HCT116 (cell line): Measurements from ENCODE around the gene NLN.

Experiments used
- EZH2phosphoT487 ChIP-seq: fragments of 200-600 bp; IDR thresholded peaks from 2 replicates; pipeline ENCODE4 v1.6.1; 2018; ENCODE audit warnings: antibody characterized with exemption, borderline replicate concordance
- JUND ChIP-seq: IDR thresholded peaks from 2 replicates; pipeline ENCODE4 v1.6.1; 2012
- POLR2A ChIP-seq: IDR thresholded peaks from 2 replicates; pipeline ENCODE4 v1.7.0; 2011; ENCODE audit warnings: borderline replicate concordance; ENCODE audit not compliant: insufficient read depth, insufficient read length; ENCODE audit errors: extremely low read depth
- POLR2AphosphoS5 ChIP-seq: IDR thresholded peaks from 2 replicates; pipeline ENCODE4 v1.6.1; 2011; ENCODE audit warnings: mild to moderate bottlenecking, low read depth, low read length, moderate library complexity
- SIN3A ChIP-seq: IDR thresholded peaks from 2 replicates; pipeline ENCODE4 v1.6.1; 2012; ENCODE audit warnings: low read depth
- TF ChIP-seq, protein P1 (sequence below), 3 experiments: fragments of 200-600 bp in 1 of 3; sonication (generic) in 1 of 3; IDR thresholded peaks in 2 of 3; conservative IDR thresholded peaks in 1 of 3; 2 replicates each; pipeline ENCODE4 v1.5.1; 2012 to 2017; ENCODE audit warnings: low read depth in 2 of 3, low read length in 2 of 3, antibody characterized with exemption in 1 of 3, borderline replicate concordance in 1 of 3, control low read depth in 1 of 3, mild to moderate bottlenecking in 1 of 3, mixed read lengths in 1 of 3, mixed run types in 1 of 3, moderate library complexity in 1 of 3; ENCODE audit not compliant: insufficient read depth in 1 of 3
- TF ChIP-seq, protein P2 (sequence below): IDR thresholded peaks from 2 replicates; pipeline ENCODE4 v1.6.1; 2012; ENCODE audit warnings: low read depth
- TF ChIP-seq, protein P3 (sequence below): IDR thresholded peaks from 2 replicates; pipeline ENCODE4 v1.6.1; 2012

DNA sequence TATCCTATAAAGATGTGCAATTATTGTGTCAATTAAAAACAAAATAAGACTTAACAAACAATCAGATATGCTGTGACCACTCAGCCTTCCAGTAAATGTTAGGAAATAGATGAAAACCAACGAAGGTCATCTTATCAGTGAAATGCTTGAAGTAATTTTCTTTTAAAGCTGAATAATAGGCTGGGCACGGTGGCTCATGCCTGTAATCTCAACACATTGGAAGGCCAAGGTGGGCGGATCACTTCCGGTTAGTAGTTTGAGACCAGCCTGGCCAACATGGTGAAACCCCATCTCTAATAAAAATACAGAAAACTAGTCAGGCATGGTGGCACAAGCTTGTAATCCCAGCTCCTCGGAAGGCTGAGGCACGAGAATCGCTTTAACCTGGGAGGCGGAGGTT, 31.2 kb downstream of the NLN start:
- TF ChIP-seq, protein P1, sequence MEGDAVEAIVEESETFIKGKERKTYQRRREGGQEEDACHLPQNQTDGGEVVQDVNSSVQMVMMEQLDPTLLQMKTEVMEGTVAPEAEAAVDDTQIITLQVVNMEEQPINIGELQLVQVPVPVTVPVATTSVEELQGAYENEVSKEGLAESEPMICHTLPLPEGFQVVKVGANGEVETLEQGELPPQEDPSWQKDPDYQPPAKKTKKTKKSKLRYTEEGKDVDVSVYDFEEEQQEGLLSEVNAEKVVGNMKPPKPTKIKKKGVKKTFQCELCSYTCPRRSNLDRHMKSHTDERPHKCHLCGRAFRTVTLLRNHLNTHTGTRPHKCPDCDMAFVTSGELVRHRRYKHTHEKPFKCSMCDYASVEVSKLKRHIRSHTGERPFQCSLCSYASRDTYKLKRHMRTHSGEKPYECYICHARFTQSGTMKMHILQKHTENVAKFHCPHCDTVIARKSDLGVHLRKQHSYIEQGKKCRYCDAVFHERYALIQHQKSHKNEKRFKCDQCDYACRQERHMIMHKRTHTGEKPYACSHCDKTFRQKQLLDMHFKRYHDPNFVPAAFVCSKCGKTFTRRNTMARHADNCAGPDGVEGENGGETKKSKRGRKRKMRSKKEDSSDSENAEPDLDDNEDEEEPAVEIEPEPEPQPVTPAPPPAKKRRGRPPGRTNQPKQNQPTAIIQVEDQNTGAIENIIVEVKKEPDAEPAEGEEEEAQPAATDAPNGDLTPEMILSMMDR (IDR thresholded peaks at IDR 0.05 in 2 of 3, conservative IDR thresholded peaks at IDR 0.05 in 1 of 3; ENCODE audit: borderline replicate concordance in 1 of 3, insufficient read depth in 1 of 3, low read depth in 2 of 3, low read length in 2 of 3) = no peak
- TF ChIP-seq, protein P2, sequence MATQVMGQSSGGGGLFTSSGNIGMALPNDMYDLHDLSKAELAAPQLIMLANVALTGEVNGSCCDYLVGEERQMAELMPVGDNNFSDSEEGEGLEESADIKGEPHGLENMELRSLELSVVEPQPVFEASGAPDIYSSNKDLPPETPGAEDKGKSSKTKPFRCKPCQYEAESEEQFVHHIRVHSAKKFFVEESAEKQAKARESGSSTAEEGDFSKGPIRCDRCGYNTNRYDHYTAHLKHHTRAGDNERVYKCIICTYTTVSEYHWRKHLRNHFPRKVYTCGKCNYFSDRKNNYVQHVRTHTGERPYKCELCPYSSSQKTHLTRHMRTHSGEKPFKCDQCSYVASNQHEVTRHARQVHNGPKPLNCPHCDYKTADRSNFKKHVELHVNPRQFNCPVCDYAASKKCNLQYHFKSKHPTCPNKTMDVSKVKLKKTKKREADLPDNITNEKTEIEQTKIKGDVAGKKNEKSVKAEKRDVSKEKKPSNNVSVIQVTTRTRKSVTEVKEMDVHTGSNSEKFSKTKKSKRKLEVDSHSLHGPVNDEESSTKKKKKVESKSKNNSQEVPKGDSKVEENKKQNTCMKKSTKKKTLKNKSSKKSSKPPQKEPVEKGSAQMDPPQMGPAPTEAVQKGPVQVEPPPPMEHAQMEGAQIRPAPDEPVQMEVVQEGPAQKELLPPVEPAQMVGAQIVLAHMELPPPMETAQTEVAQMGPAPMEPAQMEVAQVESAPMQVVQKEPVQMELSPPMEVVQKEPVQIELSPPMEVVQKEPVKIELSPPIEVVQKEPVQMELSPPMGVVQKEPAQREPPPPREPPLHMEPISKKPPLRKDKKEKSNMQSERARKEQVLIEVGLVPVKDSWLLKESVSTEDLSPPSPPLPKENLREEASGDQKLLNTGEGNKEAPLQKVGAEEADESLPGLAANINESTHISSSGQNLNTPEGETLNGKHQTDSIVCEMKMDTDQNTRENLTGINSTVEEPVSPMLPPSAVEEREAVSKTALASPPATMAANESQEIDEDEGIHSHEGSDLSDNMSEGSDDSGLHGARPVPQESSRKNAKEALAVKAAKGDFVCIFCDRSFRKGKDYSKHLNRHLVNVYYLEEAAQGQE = no peak
- TF ChIP-seq POLR2AphosphoS5 = no peak
- TF ChIP-seq SIN3A = no peak
- TF ChIP-seq, protein P3, sequence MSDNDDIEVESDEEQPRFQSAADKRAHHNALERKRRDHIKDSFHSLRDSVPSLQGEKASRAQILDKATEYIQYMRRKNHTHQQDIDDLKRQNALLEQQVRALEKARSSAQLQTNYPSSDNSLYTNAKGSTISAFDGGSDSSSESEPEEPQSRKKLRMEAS = no peak
- TF ChIP-seq JUND = no peak
- TF ChIP-seq POLR2A = no peak
- TF ChIP-seq EZH2phosphoT487 = no peak
